Stomach smooth muscle (tissue), 2 donors: ENCODE results near the gene RADX.
A peak's percentile ranks its signal among the peaks of the same experiment; 100 is the strongest.

Experiments
- H3K27ac ChIP-seq: one replicate; pipeline ENCODE4 v1.7.0; 2013; ENCODE audit warnings: mild to moderate bottlenecking, low read length, inconsistent platforms
- H3K27me3 ChIP-seq, 2 donors: one replicate each; pipeline ENCODE4 v1.7.0; 2013; ENCODE audit warnings: low read length in 2 of 2; ENCODE audit not compliant: insufficient read depth in 2 of 2, control insufficient read depth in 1 of 2
- H3K36me3 ChIP-seq, 2 donors: one replicate each; pipeline ENCODE4 v1.7.0; 2013; ENCODE audit warnings: low read length in 2 of 2; ENCODE audit not compliant: control insufficient read depth in 2 of 2, insufficient read depth in 2 of 2
- H3K4me1 ChIP-seq: one replicate; pipeline ENCODE4 v1.7.0; 2013; ENCODE audit warnings: low read length; ENCODE audit not compliant: control insufficient read depth, insufficient read depth
- H3K4me3 ChIP-seq, 2 donors: one replicate each; pipeline ENCODE4 v1.7.0; 2013; ENCODE audit warnings: low read length in 2 of 2
- H3K9ac ChIP-seq, 2 donors: one replicate each; pipeline ENCODE4 v1.7.0; 2013; ENCODE audit warnings: low read length in 2 of 2, mild to moderate bottlenecking in 1 of 2
- H3K9me3 ChIP-seq, 2 donors: one replicate each; pipeline ENCODE4 v1.7.0; 2013; ENCODE audit warnings: low read length in 2 of 2; ENCODE audit not compliant: control insufficient read depth in 2 of 2
- donor health status: healthy.
- donor health status: Pancreatic carcinoma.

Gene RADX

GRCh38 chrX:106716463-106716862 is 104.7 kb downstream of the RADX start:
- no peak overlapping the region for H3K27ac ChIP-seq
- peaks cover 0 to 5% of the 10 kb centered on the region in 2 donors for H3K27me3 ChIP-seq
- H3K9ac ChIP-seq = no peak overlapping the region
- no peaks in the 10 kb centered on the region for H3K36me3 ChIP-seq
- H3K4me1 ChIP-seq = no peaks in the 10 kb centered on the region
- H3K9me3 ChIP-seq = no peaks in the 10 kb centered on the region
- H3K4me3 ChIP-seq = no peak overlapping the region

GRCh38 chrX:106718709-106719108 is 106.9 kb downstream of the RADX start:
- H3K36me3 ChIP-seq = no peaks in the 10 kb centered on the region
- peaks cover under 1 to 9% of the 10 kb centered on the region in 2 donors for H3K27me3 ChIP-seq
- no peaks in the 10 kb centered on the region for H3K4me1 ChIP-seq
- H3K9me3 ChIP-seq = peaks cover 0 to 5% of the 10 kb centered on the region in 2 donors
- no peak overlapping the region for H3K4me3 ChIP-seq
- no peak overlapping the region for H3K27ac ChIP-seq
- H3K9ac ChIP-seq = no peak overlapping the region

- peaks cover 15 to 17% of the 10 kb centered on the region in 2 donors for H3K27me3 ChIP-seq
- no peak overlapping the region for H3K9ac ChIP-seq
- no peak overlapping the region for H3K27ac ChIP-seq
- H3K4me3 ChIP-seq = peak overlapping the region; percentile 49 to 65
- H3K9me3 ChIP-seq = peaks cover 0 to 5% of the 10 kb centered on the region in 2 donors
- H3K36me3 ChIP-seq = no peaks in the 10 kb centered on the region
- peaks cover 4% of the 10 kb centered on the region for H3K4me1 ChIP-seq
Observed at GRCh38 chrX:106725931-106726330, 114.2 kb downstream of the RADX start.

GRCh38 chrX:106726485-106727437 is 115.0 kb downstream of the RADX start, which contains the start of gene RNF128:
TSS of gene RNF128 (plus strand) at chrX:106726701. CDS start at chrX:106726914, 213 bp downstream.
- H3K27ac ChIP-seq = no peak within 1 kb of the TSS
- H3K4me1 ChIP-seq = peaks cover 4% of the 10 kb centered on the region
- H3K9ac ChIP-seq = peak within 1 kb of the TSS in 1 of 2 donors; percentile 14
- H3K36me3 ChIP-seq = no peaks in the 10 kb centered on the region
- H3K4me3 ChIP-seq = peak within 1 kb of the TSS; percentile 49 to 65
- H3K27me3 ChIP-seq = peaks cover 15 to 17% of the 10 kb centered on the region in 2 donors
- H3K9me3 ChIP-seq = peaks cover 0 to 5% of the 10 kb centered on the region in 2 donors

GRCh38 chrX:106728337-106728736 is 116.6 kb downstream of the RADX start:
- no peaks in the 10 kb centered on the region for H3K36me3 ChIP-seq
- no peak overlapping the region for H3K27ac ChIP-seq
- no peaks in the 10 kb centered on the region for H3K9me3 ChIP-seq
- H3K4me1 ChIP-seq = peaks cover 4% of the 10 kb centered on the region
- H3K4me3 ChIP-seq = no peak overlapping the region
- no peak overlapping the region for H3K9ac ChIP-seq
- H3K27me3 ChIP-seq = peaks cover 11 to 17% of the 10 kb centered on the region in 2 donors
